ENCODE results near the gene MIDN.

Gene MIDN

GRCh38 chr19:1234051-1234954 is 14.1 kb upstream of the MIDN start:
- Histone ChIP-seq H3K4me3 (ENCODE audit: low read length) (no peak overlapping the region), H3F3A (ENCODE audit: control insufficient read depth, insufficient read depth) (peaks cover 18% of the 10 kb centered on the region; the same call in 1 of the 2 replicates), H3K9me3 (ENCODE audit: control insufficient read depth, insufficient read depth, low read length) (no peaks in the 10 kb centered on the region), H3K4me1 (ENCODE audit: control insufficient read depth, low read length) (peaks cover 12% of the 10 kb centered on the region), H3K9me2 (replicated peaks; ENCODE audit: control insufficient read depth, low read length) (no peaks in the 10 kb centered on the region), H3K27ac (ENCODE audit: low read depth, low read length) (no peak overlapping the region), H3K27me3 (ENCODE audit: control insufficient read depth, low read length) (peaks cover 31% of the 10 kb centered on the region), H3K36me3 (ENCODE audit: control insufficient read depth, low read length) (no peaks in the 10 kb centered on the region), H4K20me1 (ENCODE audit: control insufficient read depth, insufficient read depth, low read depth, low read length) (no peaks in the 10 kb centered on the region; the same call in 1 of the 2 replicates), H3K79me2 (ENCODE audit: control insufficient read depth, low read length) (no peaks in the 10 kb centered on the region), H3K4me2 (ENCODE audit: low read length) (no peak overlapping the region)
- TF ChIP-seq CTCF (IDR thresholded peaks at IDR 0.05; ENCODE audit: low read depth, low read length, poor library complexity, severe bottlenecking) (no peak), EZH2phosphoT487 (IDR thresholded peaks at IDR 0.05; ENCODE audit: borderline replicate concordance, low read length) (no peak)

- Histone ChIP-seq H4K20me1 (ENCODE audit: control insufficient read depth, insufficient read depth, low read depth, low read length) (no peaks in the 10 kb centered on the region; the same call in 1 of the 2 replicates), H3K9me3 (ENCODE audit: control insufficient read depth, insufficient read depth, low read length) (no peaks in the 10 kb centered on the region), H3K27me3 (ENCODE audit: control insufficient read depth, low read length) (peaks cover 35% of the 10 kb centered on the region), H3K9me2 (replicated peaks; ENCODE audit: control insufficient read depth, low read length) (no peaks in the 10 kb centered on the region), H3K4me3 (ENCODE audit: low read length) (no peak overlapping the region), H3F3A (ENCODE audit: control insufficient read depth, insufficient read depth) (peaks cover 19% of the 10 kb centered on the region), H3K27ac (ENCODE audit: low read depth, low read length) (no peak overlapping the region), H3K36me3 (ENCODE audit: control insufficient read depth, low read length) (no peaks in the 10 kb centered on the region), H3K4me1 (ENCODE audit: control insufficient read depth, low read length) (peaks cover 17% of the 10 kb centered on the region), H3K79me2 (ENCODE audit: control insufficient read depth, low read length) (no peaks in the 10 kb centered on the region), H3K4me2 (ENCODE audit: low read length) (no peak overlapping the region)
- TF ChIP-seq EZH2phosphoT487 (IDR thresholded peaks at IDR 0.05; ENCODE audit: borderline replicate concordance, low read length) = no peak
- TF ChIP-seq CTCF (IDR thresholded peaks at IDR 0.05; ENCODE audit: low read depth, low read length, poor library complexity, severe bottlenecking) = no peak
Observed at GRCh38 chr19:1234955-1235380, 13.4 kb upstream of the MIDN start.

GRCh38 chr19:1235625-1236538 is 12.5 kb upstream of the MIDN start:
- no peak overlapping the region for H3K4me3 ChIP-seq (ENCODE audit: low read length)
- H3K27me3 ChIP-seq (ENCODE audit: control insufficient read depth, low read length) = peaks cover 35% of the 10 kb centered on the region
- H3K9me2 ChIP-seq (replicated peaks; ENCODE audit: control insufficient read depth, low read length) = no peaks in the 10 kb centered on the region
- H3K9me3 ChIP-seq (ENCODE audit: control insufficient read depth, insufficient read depth, low read length) = no peaks in the 10 kb centered on the region
- peaks cover 21% of the 10 kb centered on the region for H3K4me1 ChIP-seq (ENCODE audit: control insufficient read depth, low read length)
- H3K27ac ChIP-seq (ENCODE audit: low read depth, low read length) = no peak overlapping the region
- H3K36me3 ChIP-seq (ENCODE audit: control insufficient read depth, low read length) = no peaks in the 10 kb centered on the region
- no peak for TF ChIP-seq EZH2phosphoT487 (IDR thresholded peaks at IDR 0.05; ENCODE audit: borderline replicate concordance, low read length)
- no peak for TF ChIP-seq CTCF (IDR thresholded peaks at IDR 0.05; ENCODE audit: low read depth, low read length, poor library complexity, severe bottlenecking)
- no peaks in the 10 kb centered on the region; the same call in 1 of the 2 replicates for H4K20me1 ChIP-seq (ENCODE audit: control insufficient read depth, insufficient read depth, low read depth, low read length)
- H3K79me2 ChIP-seq (ENCODE audit: control insufficient read depth, low read length) = 0 out of 2 replicates have a peak, but pooled peaks cover under 1% of the 10 kb centered on the region
- H3F3A ChIP-seq (ENCODE audit: control insufficient read depth, insufficient read depth) = peaks cover 19% of the 10 kb centered on the region
- no peak overlapping the region for H3K4me2 ChIP-seq (ENCODE audit: low read length)
